SK-N-SH treated with all-trans-retinoic acid at 6 μM for 48 hours (cell line): ENCODE measurements around the gene NRXN2.

Experiments used
- ARNTL ChIP-seq: fragments of 450-650 bp; formaldehyde crosslinking; IDR thresholded peaks from 2 replicates; pipeline ENCODE4 v1.5.0; 2020; ENCODE audit warnings: low read depth, mild to moderate bottlenecking, moderate library complexity, borderline replicate concordance
- CREB5 ChIP-seq: fragments of 250-450 bp; sonication (Bioruptor Pico); IDR thresholded peaks from 2 replicates; pipeline ENCODE4 v1.5.1; 2020; ENCODE audit warnings: low read depth, mild to moderate bottlenecking, moderate library complexity
- ZFP30 ChIP-seq: fragments of 450-650 bp; formaldehyde crosslinking; IDR thresholded peaks from 2 replicates; pipeline ENCODE4 v1.5.0; 2022; ENCODE audit warnings: mild to moderate bottlenecking, moderate library complexity

DNA sequence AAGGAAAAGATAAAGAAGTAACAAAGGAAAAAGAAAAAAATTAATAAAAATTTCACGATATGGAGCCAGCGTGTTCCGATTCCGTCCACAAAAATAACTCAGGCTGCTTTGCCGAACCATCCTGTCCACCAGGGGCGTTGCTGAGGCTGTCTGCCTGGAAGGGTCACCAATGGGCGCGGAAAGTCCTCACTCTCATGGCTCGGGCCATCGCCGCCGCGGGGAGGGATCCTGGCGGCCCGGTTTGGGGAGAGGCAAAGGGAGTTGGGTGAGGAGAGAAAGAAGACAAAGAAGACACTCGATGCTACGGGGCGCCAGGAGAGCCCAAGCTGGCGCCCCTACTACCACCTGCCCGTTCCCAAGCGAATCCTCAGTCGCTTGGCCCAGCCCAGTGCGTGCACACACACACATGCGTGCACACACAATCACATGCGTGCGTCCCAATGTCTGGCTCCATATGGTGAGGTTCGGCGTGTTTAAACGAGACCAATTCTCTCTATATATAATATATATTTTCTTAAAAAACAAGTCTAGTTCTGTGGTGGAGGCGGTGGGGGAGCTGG, 42.4 kb upstream of the NRXN2 start:
- TF ChIP-seq ARNTL (no peak), CREB5 (no peak), ZFP30 (CRISPR knock-in tag) (no peak)
